Mesothelial cell of epicardium (in vitro differentiated cells): ENCODE measurements around the gene EIF4H. TPM values are rescaled to one million over a fixed set of nuclear protein-coding genes. Genes with fewer than 3 reads are reported as not detected.
"Not testable (repeated sequence)": the region's sequence is repeated elsewhere in the genome, so short reads cannot be mapped to it uniquely, and the experiment has no call there.

Source experiments
- DNase-seq, 2 experiments: peaks; one replicate each; pipeline ENCODE4 v3.0.0; 2021; ENCODE audit warnings: low spot score in 2 of 2; ENCODE audit not compliant: unreplicated experiment in 2 of 2
- H3K27ac Mint-ChIP-seq: 2 replicates; pipeline ENCODE4 v1.8.0; 2021; ENCODE audit warnings: mixed read lengths
- H3K27me3 Mint-ChIP-seq: 2 replicates; pipeline ENCODE4 v1.8.0; 2021; ENCODE audit warnings: low read depth, mixed read lengths
- H3K36me3 Mint-ChIP-seq: 2 replicates; pipeline ENCODE4 v1.8.0; 2021; ENCODE audit warnings: mixed read lengths
- H3K4me1 Mint-ChIP-seq: 2 replicates; pipeline ENCODE4 v1.8.0; 2021; ENCODE audit warnings: mixed read lengths
- H3K4me3 Mint-ChIP-seq: 2 replicates; pipeline ENCODE4 v1.8.0; 2021; ENCODE audit warnings: mild to moderate bottlenecking, moderate library complexity, mixed read lengths
- H3K9me3 Mint-ChIP-seq: 2 replicates; pipeline ENCODE4 v1.8.0; 2021; ENCODE audit warnings: mixed read lengths
- total RNA-seq: library from RNA; stranded (reverse); gene quantifications from 3 replicates; pipeline ENCODE4 v1.2.1, GENCODE V29; 2021
- TF ChIP-seq, protein P1 (sequence below): fragments of 200-600 bp; sonication (generic); IDR thresholded peaks from one replicate; pipeline ENCODE4 v1.5.0; 2021; ENCODE audit warnings: antibody characterized with exemption; ENCODE audit not compliant: unreplicated experiment

The EIF4H gene
- total RNA-seq, 1 donor from 2014 or later = 270 TPM

DNA sequence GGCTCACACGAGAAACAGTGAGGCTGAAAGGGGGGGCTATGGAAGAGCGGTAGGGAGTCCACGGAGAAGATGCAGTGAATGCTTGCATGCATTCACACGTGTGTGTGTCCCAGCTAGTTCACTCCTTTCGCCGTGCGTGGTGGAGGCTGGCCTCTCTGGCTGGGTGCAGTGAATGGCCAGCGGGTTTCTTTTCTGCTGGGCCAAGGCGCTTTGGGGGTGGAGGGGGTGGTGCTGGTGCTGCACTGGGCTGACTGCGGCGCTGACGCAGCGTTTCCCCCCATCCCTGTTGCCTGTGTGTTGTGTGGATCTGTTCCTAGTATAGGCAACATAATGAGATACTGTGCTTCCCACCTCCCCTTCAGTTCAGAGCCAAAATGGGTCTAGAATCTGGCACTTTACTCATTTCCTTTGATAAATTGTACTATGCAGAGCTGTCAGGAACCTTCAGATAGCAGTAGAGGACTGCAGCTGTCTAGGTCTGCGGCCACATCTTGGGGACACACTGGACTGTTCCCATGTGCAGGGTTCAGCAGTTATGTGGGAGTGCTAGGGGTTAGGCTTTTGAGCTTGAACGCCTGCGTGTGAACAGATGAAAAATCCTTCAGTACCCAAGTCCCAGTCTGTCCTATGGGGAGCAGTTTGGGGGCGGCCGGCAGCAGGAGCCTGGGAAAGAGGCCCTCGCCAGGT, 22.0 kb downstream of the EIF4H start:
- H3K4me1 Mint-ChIP-seq, H3K4me3 Mint-ChIP-seq, H3K27ac Mint-ChIP-seq, DNase-seq, H3K27me3 Mint-ChIP-seq, H3K9me3 Mint-ChIP-seq: not testable (repeated sequence)
- peaks cover 37% of the 10 kb centered on the region for H3K36me3 Mint-ChIP-seq

DNA sequence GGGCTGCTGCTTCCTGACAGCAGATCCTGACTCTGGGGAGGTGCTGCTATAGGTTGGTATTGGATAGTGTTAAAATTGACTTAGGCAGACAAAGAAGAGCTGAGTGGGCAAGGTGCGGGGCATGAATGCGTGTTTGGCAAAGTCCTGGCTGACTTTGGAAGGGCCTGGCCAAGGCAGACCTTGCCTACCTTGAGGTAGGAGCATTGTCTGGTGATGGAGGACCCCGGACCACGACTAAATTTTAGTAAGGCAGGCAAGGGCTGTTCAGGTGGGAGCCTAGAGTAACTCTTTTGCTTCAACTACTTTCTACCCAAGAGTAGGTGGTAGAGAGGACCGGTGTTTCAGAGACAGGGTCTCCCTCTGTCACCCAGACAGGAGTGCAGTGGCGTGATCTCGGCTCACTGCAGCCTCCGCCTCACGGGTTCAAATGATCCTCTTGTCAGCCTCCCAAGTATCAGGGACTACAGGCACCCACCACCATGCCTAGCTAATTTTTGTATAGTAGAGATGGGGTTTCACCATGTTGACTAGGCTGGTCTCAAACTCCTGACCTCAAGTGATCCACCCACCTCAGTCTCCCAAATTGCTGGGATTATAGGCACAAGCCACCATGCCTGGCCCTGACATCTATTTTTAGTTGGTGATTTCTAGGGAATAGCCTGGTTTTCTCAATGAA, 23.4 kb downstream of the EIF4H start:
- TF ChIP-seq, protein P1, sequence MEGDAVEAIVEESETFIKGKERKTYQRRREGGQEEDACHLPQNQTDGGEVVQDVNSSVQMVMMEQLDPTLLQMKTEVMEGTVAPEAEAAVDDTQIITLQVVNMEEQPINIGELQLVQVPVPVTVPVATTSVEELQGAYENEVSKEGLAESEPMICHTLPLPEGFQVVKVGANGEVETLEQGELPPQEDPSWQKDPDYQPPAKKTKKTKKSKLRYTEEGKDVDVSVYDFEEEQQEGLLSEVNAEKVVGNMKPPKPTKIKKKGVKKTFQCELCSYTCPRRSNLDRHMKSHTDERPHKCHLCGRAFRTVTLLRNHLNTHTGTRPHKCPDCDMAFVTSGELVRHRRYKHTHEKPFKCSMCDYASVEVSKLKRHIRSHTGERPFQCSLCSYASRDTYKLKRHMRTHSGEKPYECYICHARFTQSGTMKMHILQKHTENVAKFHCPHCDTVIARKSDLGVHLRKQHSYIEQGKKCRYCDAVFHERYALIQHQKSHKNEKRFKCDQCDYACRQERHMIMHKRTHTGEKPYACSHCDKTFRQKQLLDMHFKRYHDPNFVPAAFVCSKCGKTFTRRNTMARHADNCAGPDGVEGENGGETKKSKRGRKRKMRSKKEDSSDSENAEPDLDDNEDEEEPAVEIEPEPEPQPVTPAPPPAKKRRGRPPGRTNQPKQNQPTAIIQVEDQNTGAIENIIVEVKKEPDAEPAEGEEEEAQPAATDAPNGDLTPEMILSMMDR = no peak
- Mint-ChIP-seq H3K27me3 (no peaks in the 10 kb centered on the region), H3K4me1 (no peaks in the 10 kb centered on the region), H3K9me3 (no peaks in the 10 kb centered on the region), H3K27ac (no peak overlapping the region), H3K36me3 (peaks cover 27% of the 10 kb centered on the region), H3K4me3 (no peak overlapping the region)
- DNase-seq = no peak

DNA sequence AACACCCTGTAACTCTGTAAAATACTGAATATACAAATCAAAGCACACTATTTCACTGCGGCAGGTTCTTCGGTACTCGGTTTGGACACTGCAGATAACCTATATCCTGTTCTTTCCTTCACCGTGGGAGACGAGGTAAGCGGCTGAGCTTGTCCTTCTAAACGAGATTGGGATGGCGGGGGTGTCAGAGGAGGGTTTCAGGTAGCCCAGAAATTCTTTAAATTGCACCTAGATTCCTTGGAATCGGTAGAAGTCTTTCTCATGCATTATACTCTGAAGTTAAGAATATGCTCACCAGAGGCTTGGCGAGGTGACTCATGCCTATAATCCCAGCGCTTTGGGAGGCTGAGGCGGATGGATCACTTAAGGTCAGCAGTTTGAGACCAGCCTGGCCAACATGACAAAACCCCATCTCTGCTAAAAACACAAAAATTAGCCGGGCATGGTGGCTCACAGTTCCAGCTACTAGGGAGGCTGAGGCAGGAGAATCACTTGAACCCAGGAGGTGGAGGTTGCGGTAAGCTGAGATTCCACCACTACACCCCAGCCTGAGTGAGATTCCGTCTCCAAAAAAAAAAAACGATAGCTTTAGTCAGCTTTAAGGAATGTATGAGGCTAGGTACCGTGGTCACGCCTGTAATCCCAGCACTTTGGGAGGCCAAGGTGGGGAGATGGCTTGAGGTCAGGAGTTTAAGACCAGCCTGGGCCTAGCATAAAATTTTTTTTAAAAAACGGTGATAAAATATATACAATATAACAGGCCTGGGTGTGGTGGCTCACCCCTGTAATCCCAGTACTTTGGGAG, 25.6 kb downstream of the EIF4H start:
- Mint-ChIP-seq H3K9me3 (no peaks in the 10 kb centered on the region), H3K27me3 (peaks cover 8% of the 10 kb centered on the region), H3K4me3 (no peak overlapping the region), H3K27ac (peak overlapping the region; percentile 62), H3K4me1 (no peaks in the 10 kb centered on the region), H3K36me3 (peaks cover 11% of the 10 kb centered on the region)
- DNase-seq = no peak
- TF ChIP-seq, protein P1 = no peak

DNA sequence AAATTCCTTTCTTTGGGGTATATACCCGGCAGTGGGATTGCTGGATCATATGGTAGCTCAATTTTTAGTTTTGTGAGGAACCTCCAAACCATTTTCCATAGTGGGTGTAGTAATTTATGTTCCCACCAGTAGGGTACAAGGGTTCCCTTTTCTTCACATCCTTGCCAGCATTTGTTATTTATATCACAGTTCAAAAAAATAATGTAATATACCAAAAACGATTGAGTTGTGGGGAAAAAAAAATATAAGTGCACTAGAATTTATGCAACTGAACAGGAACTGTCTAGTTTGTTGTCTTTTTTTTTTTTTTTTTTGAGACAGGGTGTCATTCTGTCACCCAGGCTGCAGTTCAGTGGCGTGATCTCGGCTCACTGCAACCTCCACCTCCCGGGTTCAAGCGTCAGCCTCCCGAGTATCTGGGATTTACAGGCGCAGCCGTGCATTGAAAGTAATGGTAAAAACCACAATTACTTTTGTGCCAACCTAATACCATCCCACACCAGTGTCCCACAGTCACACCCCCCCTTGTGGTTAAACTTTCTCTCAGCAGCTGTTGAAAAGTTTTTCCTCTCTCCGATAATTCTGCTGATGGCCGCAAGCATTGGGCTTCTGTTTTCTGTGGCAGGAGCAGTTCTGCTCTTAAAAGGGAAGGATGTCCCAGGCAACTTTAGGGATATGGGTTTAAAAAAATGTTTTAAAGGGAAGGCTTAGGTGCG, 28.8 kb downstream of the EIF4H start:
- no peak for DNase-seq
- H3K36me3 Mint-ChIP-seq = peaks cover 2% of the 10 kb centered on the region

DNA sequence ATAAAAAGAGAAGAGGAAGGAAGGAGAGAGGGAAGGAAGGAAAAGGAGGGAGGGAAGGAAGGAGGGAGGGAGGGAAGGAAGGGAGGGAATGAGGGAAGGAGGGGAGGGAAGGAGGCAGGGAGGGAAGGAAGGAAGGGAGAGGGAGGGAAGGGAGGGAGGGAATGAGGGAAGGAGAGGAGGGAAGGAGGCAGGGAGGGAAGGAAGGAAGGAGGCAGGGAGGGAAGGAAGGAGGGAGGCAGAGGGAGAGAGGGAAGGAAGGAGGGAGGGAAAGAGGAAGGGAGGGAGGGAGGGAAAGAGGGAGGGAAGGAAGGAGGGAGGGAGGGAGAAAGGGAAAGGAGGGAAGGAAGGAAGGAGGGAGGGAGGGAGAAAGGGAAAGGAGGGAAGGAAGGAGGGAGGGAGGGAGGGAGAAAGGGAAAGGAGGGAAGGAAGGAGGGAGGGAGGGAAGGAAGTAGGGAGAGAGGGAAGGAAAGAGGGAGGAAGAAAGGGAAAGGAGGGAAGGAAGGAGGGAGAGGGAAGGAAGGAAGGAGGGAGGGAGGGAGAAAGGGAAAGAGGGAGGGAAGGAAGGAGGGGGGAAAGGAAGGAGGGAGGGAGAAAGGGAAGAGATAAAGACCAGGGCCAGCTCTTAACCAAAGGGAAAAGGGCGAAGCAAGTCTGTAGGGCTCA, 29.9 kb downstream of the EIF4H start:
- TF ChIP-seq, protein P1 = no peak
- no peak for DNase-seq

More for the DNA sequence above, 28.8 kb downstream of the EIF4H start:
- H3K9me3 Mint-ChIP-seq = no peaks in the 10 kb centered on the region
- H3K27ac Mint-ChIP-seq = no peak overlapping the region
- H3K4me1 Mint-ChIP-seq = no peaks in the 10 kb centered on the region
- no peak overlapping the region for H3K4me3 Mint-ChIP-seq
- TF ChIP-seq, protein P1 = no peak
- H3K27me3 Mint-ChIP-seq = peaks cover 18% of the 10 kb centered on the region

DNA sequence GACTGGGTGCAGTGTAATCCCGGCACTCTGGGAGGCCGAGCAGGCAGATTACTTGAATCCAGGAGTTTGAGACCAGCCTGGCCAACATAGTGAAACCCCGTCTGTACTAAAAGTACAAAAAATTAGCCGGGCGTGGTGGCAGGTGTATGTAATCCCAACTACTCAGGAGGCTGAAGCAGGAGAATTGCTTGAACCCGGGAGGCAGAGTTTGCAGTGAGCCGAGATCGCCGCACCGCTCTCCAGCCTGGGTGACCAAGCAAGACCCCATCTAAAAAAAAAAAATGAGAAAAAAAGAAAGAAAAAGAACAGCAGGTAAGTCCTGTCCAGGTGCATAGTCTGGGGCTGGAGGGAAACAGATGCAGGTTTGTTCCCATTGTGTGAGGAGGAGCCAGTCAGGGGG, 31.9 kb downstream of the EIF4H start:
- not testable (repeated sequence) for DNase-seq, H3K4me3 Mint-ChIP-seq, H3K27ac Mint-ChIP-seq, H3K4me1 Mint-ChIP-seq, H3K36me3 Mint-ChIP-seq, H3K9me3 Mint-ChIP-seq
- H3K27me3 Mint-ChIP-seq = peaks cover 18% of the 10 kb centered on the region

More for the DNA sequence above, 29.9 kb downstream of the EIF4H start:
- no peak overlapping the region for H3K4me3 Mint-ChIP-seq
- H3K9me3 Mint-ChIP-seq = no peaks in the 10 kb centered on the region
- H3K4me1 Mint-ChIP-seq = no peaks in the 10 kb centered on the region
- no peak overlapping the region for H3K27ac Mint-ChIP-seq
- H3K27me3 Mint-ChIP-seq = peaks cover 18% of the 10 kb centered on the region
- peaks cover 2% of the 10 kb centered on the region for H3K36me3 Mint-ChIP-seq
